ENCODE data around the gene AFF3.

Gene AFF3

GRCh38 chr2:100019499-100019898 lies 122.9 kb downstream of the AFF3 start:
- no peak overlapping the region for H3K9ac ChIP-seq (ENCODE audit: low read length in 2 of 2)
- peaks cover 10% of the 10 kb centered on the region for H3K4me1 ChIP-seq (ENCODE audit: control insufficient read depth, insufficient read depth, low read length)
- no peaks in the 10 kb centered on the region for H3K36me3 ChIP-seq (ENCODE audit: control insufficient read depth in 2 of 2, insufficient read depth in 2 of 2, low read length in 2 of 2)
- H3K27me3 ChIP-seq (ENCODE audit: control insufficient read depth in 1 of 2, insufficient read depth in 2 of 2, low read length in 2 of 2), result no peaks in the 10 kb centered on the region
- H3K27ac ChIP-seq (ENCODE audit: low read length), result no peak overlapping the region
- no peaks in the 10 kb centered on the region for H3K9me3 ChIP-seq (ENCODE audit: control insufficient read depth in 2 of 2, low read length in 2 of 2)
- no peak overlapping the region for H3K4me3 ChIP-seq (ENCODE audit: low read length in 2 of 2)

- H3K27ac ChIP-seq (ENCODE audit: low read length), result no peak overlapping the region
- no peaks in the 10 kb centered on the region for H3K36me3 ChIP-seq (ENCODE audit: control insufficient read depth in 2 of 2, insufficient read depth in 2 of 2, low read length in 2 of 2)
- peaks cover 10% of the 10 kb centered on the region for H3K4me1 ChIP-seq (ENCODE audit: control insufficient read depth, insufficient read depth, low read length)
- no peak overlapping the region for H3K9ac ChIP-seq (ENCODE audit: low read length in 2 of 2)
- H3K27me3 ChIP-seq (ENCODE audit: control insufficient read depth in 1 of 2, insufficient read depth in 2 of 2, low read length in 2 of 2), result no peaks in the 10 kb centered on the region
- no peaks in the 10 kb centered on the region for H3K9me3 ChIP-seq (ENCODE audit: control insufficient read depth in 2 of 2, low read length in 2 of 2)
- H3K4me3 ChIP-seq (ENCODE audit: low read length in 2 of 2), result no peak overlapping the region
Measured at GRCh38 chr2:100018341-100019193, 123.8 kb downstream of the AFF3 start.

DNA sequence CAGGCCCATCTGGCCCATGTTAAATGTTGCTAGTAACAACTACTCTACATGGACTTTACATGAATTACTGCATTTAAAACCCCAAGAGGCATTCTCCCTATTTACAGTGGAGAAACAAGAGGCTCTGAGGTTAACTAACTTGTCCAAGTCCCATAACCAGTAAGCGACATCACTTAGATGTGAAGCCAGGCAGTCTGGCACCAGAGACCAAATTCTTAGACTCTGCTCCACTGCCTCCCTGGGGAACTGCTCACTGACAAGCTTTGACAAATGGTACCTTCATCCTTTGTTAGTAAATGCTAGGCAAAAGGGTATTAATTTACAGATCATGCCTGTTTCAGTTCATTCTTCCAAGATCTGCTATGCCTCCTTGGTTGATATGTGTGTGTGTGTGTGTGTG lies 124.8 kb downstream of the AFF3 start:
- no peaks in the 10 kb centered on the region for H3K9me3 ChIP-seq (ENCODE audit: control insufficient read depth in 2 of 2, low read length in 2 of 2)
- no peak overlapping the region for H3K9ac ChIP-seq (ENCODE audit: low read length in 2 of 2)
- no peak overlapping the region for H3K27ac ChIP-seq (ENCODE audit: low read length)
- peaks cover 10% of the 10 kb centered on the region for H3K4me1 ChIP-seq (ENCODE audit: control insufficient read depth, insufficient read depth, low read length)
- no peaks in the 10 kb centered on the region for H3K27me3 ChIP-seq (ENCODE audit: control insufficient read depth in 1 of 2, insufficient read depth in 2 of 2, low read length in 2 of 2)
- no peak overlapping the region for H3K4me3 ChIP-seq (ENCODE audit: low read length in 2 of 2)
- no peaks in the 10 kb centered on the region for H3K36me3 ChIP-seq (ENCODE audit: control insufficient read depth in 2 of 2, insufficient read depth in 2 of 2, low read length in 2 of 2)

DNA sequence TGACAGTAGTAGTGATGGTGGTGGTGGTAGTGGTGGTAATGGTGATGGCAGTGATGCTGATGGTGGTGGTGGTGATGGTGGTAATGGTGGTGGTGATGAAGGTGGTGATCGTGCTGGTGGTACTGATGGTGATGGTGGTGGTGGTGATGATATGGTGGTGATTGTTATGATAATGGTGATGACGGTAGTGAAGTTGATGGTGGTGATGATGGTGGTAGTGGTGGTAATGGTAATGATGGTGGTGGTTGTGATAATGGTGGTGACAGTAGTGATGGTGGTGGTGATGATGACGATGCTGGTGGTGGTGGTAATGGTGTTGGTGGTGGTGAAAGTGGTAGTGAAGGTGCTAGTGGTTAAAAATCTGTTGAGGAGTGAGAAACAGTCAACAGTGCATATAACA lies 125.6 kb downstream of the AFF3 start:
- Histone ChIP-seq H3K4me3 (ENCODE audit: low read length in 2 of 2) (no peak overlapping the region), H3K36me3 (ENCODE audit: control insufficient read depth in 2 of 2, insufficient read depth in 2 of 2, low read length in 2 of 2) (no peaks in the 10 kb centered on the region), H3K27ac (ENCODE audit: low read length) (no peak overlapping the region), H3K9me3 (ENCODE audit: control insufficient read depth in 2 of 2, low read length in 2 of 2) (no peaks in the 10 kb centered on the region), H3K4me1 (ENCODE audit: control insufficient read depth, insufficient read depth, low read length) (peaks cover 14% of the 10 kb centered on the region), H3K9ac (ENCODE audit: low read length in 2 of 2) (no peak overlapping the region), H3K27me3 (ENCODE audit: control insufficient read depth in 1 of 2, insufficient read depth in 2 of 2, low read length in 2 of 2) (no peaks in the 10 kb centered on the region)

DNA sequence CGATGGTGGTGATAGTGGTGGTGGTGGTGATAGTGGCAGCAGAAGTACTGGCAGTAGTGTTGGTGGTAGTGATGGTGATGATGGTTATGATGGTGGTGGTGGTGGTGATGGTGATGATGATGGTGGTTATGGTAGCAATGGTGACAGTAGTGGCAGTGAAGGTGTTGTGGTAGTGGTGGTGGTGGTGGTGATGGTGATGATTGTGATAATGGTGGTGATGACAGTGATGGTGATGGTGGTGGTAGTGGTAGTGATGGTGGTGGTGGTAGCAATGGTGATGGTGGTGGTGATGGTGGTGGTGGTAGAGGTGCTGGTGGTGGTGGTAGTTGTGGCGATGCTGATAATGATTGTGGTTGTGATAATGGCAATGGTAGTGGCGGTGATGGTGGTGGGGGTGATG lies 126.5 kb downstream of the AFF3 start:
- Histone ChIP-seq H3K27me3 (ENCODE audit: control insufficient read depth in 1 of 2, insufficient read depth in 2 of 2, low read length in 2 of 2) (no peaks in the 10 kb centered on the region), H3K9ac (ENCODE audit: low read length in 2 of 2) (no peak overlapping the region), H3K27ac (ENCODE audit: low read length) (no peak overlapping the region), H3K36me3 (ENCODE audit: control insufficient read depth in 2 of 2, insufficient read depth in 2 of 2, low read length in 2 of 2) (no peaks in the 10 kb centered on the region), H3K4me1 (ENCODE audit: control insufficient read depth, insufficient read depth, low read length) (peaks cover 21% of the 10 kb centered on the region), H3K9me3 (ENCODE audit: control insufficient read depth in 2 of 2, low read length in 2 of 2) (no peaks in the 10 kb centered on the region), H3K4me3 (ENCODE audit: low read length in 2 of 2) (no peak overlapping the region)

GRCh38 chr2:100013892-100014677 lies 128.3 kb downstream of the AFF3 start:
- Histone ChIP-seq H3K4me1 (ENCODE audit: control insufficient read depth, insufficient read depth, low read length) (peaks cover 25% of the 10 kb centered on the region), H3K9me3 (ENCODE audit: control insufficient read depth in 2 of 2, low read length in 2 of 2) (no peaks in the 10 kb centered on the region), H3K27me3 (ENCODE audit: control insufficient read depth in 1 of 2, insufficient read depth in 2 of 2, low read length in 2 of 2) (no peaks in the 10 kb centered on the region), H3K4me3 (ENCODE audit: low read length in 2 of 2) (no peak overlapping the region), H3K27ac (ENCODE audit: low read length) (no peak overlapping the region), H3K9ac (ENCODE audit: low read length in 2 of 2) (no peak overlapping the region), H3K36me3 (ENCODE audit: control insufficient read depth in 2 of 2, insufficient read depth in 2 of 2, low read length in 2 of 2) (no peaks in the 10 kb centered on the region)

DNA sequence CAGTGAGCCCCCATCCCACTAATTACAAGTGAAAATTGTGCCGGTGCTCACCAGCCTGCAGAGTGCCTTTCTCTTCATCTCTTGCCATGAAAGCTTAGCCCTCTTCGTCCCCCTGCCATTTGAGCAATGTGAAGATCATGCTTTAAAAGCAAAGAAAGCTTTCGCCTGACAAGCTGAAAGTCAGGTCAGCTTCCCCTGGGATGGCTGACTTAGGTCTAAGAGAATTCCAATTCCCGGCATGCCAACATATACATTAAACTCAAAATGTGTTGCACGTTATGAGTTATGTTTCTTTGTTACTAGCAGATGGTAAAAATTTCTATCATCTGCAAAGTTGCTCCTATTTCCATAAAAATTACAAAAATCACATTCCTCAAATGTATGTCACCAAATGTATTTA lies 129.8 kb downstream of the AFF3 start:
- Histone ChIP-seq H3K4me1 (ENCODE audit: control insufficient read depth, insufficient read depth, low read length) (peaks cover 17% of the 10 kb centered on the region), H3K27ac (ENCODE audit: low read length) (no peak overlapping the region), H3K9me3 (ENCODE audit: control insufficient read depth in 2 of 2, low read length in 2 of 2) (no peaks in the 10 kb centered on the region)

GRCh38 chr2:100011272-100011731 lies 131.1 kb downstream of the AFF3 start:
- H3K4me1 ChIP-seq (ENCODE audit: control insufficient read depth, insufficient read depth, low read length), result peaks cover 15% of the 10 kb centered on the region
- no peak overlapping the region for H3K9ac ChIP-seq (ENCODE audit: low read length in 2 of 2)
- no peaks in the 10 kb centered on the region for H3K27me3 ChIP-seq (ENCODE audit: control insufficient read depth in 1 of 2, insufficient read depth in 2 of 2, low read length in 2 of 2)
- no peaks in the 10 kb centered on the region for H3K9me3 ChIP-seq (ENCODE audit: control insufficient read depth in 2 of 2, low read length in 2 of 2)
- H3K36me3 ChIP-seq (ENCODE audit: control insufficient read depth in 2 of 2, insufficient read depth in 2 of 2, low read length in 2 of 2), result peaks cover 0 to 2% of the 10 kb centered on the region in 2 donors
- H3K4me3 ChIP-seq (ENCODE audit: low read length in 2 of 2), result no peak overlapping the region
- no peak overlapping the region for H3K27ac ChIP-seq (ENCODE audit: low read length)

More for the DNA sequence above, 129.8 kb downstream of the AFF3 start:
- Histone ChIP-seq H3K9ac (ENCODE audit: low read length in 2 of 2) (no peak overlapping the region), H3K27me3 (ENCODE audit: control insufficient read depth in 1 of 2, insufficient read depth in 2 of 2, low read length in 2 of 2) (no peaks in the 10 kb centered on the region), H3K4me3 (ENCODE audit: low read length in 2 of 2) (no peak overlapping the region), H3K36me3 (ENCODE audit: control insufficient read depth in 2 of 2, insufficient read depth in 2 of 2, low read length in 2 of 2) (no peaks in the 10 kb centered on the region)

GRCh38 chr2:100010606-100011005 lies 131.8 kb downstream of the AFF3 start:
- no peak overlapping the region for H3K4me3 ChIP-seq (ENCODE audit: low read length in 2 of 2)
- H3K27ac ChIP-seq (ENCODE audit: low read length), result no peak overlapping the region
- peaks cover 0 to 2% of the 10 kb centered on the region in 2 donors for H3K36me3 ChIP-seq (ENCODE audit: control insufficient read depth in 2 of 2, insufficient read depth in 2 of 2, low read length in 2 of 2)
- H3K9me3 ChIP-seq (ENCODE audit: control insufficient read depth in 2 of 2, low read length in 2 of 2), result no peaks in the 10 kb centered on the region
- no peak overlapping the region for H3K9ac ChIP-seq (ENCODE audit: low read length in 2 of 2)
- H3K27me3 ChIP-seq (ENCODE audit: control insufficient read depth in 1 of 2, insufficient read depth in 2 of 2, low read length in 2 of 2), result no peaks in the 10 kb centered on the region
- H3K4me1 ChIP-seq (ENCODE audit: control insufficient read depth, insufficient read depth, low read length), result peaks cover 15% of the 10 kb centered on the region

DNA sequence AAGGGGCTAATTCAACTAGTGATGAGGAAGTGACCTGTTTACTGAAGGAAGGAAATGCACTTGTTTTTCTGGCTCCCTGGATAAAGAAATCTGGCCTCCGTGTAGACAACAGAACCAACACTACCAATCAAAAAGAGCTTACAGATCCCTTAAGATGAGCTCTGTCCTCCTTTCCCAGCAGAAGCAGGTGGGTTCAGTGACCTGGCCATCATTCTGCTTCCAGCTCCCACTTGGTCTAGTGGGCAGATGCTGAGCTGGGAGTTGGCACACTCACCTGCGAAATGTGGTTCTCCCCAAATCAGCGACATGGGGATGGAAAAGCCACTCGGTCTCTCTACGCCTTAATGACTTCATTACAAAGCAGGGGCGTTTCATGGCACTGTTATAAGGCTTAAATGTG lies 132.6 kb downstream of the AFF3 start:
- H3K36me3 ChIP-seq (ENCODE audit: control insufficient read depth in 2 of 2, insufficient read depth in 2 of 2, low read length in 2 of 2), result peaks cover 0 to 2% of the 10 kb centered on the region in 2 donors
- H3K27me3 ChIP-seq (ENCODE audit: control insufficient read depth in 1 of 2, insufficient read depth in 2 of 2, low read length in 2 of 2), result no peaks in the 10 kb centered on the region
- peaks cover 15% of the 10 kb centered on the region for H3K4me1 ChIP-seq (ENCODE audit: control insufficient read depth, insufficient read depth, low read length)
- H3K27ac ChIP-seq (ENCODE audit: low read length), result no peak overlapping the region
- H3K9ac ChIP-seq (ENCODE audit: low read length in 2 of 2), result no peak overlapping the region
- H3K9me3 ChIP-seq (ENCODE audit: control insufficient read depth in 2 of 2, low read length in 2 of 2), result no peaks in the 10 kb centered on the region
- H3K4me3 ChIP-seq (ENCODE audit: low read length in 2 of 2), result no peak overlapping the region
